ENCODE results near the gene OR2AG2. TPM values are rescaled to one million over a fixed set of nuclear protein-coding genes. Genes with fewer than 3 reads are reported as not detected.

The OR2AG2 gene
- 1.6 TPM for total RNA-seq

GRCh38 chr11:6771926-6772893 lies at the start of gene OR2AG2:
Gene OR2AG2 (minus strand): TSS chr11:6771976. CDS start chr11:6768957, 3,019 bp downstream.

GRCh38 chr11:6799402-6799801 lies 27.6 kb upstream of the OR2AG2 start, which contains the start of gene OR6A2:
Gene OR6A2 (minus strand): TSS chr11:6799689. CDS start chr11:6795708, 3,981 bp downstream.

GRCh38 chr11:6782720-6783119 lies 10.9 kb upstream of the OR2AG2 start, which contains the start of gene OR2AG1:
Gene OR2AG1 (plus strand): TSS chr11:6783020. CDS start chr11:6785038, 2,018 bp downstream.

Other genes with a start within 250 kb of the OR2AG2 start
- gene RRP8, start 168.4 kb downstream of the OR2AG2 start, total RNA-seq, result 25.7 TPM
- gene ILK, start 168.2 kb downstream of the OR2AG2 start, total RNA-seq, result 53.5 TPM
- gene TAF10, start 159.8 kb downstream of the OR2AG2 start, total RNA-seq, result 15.7 TPM
- 13.1 TPM for gene TPP1, start 152.6 kb downstream of the OR2AG2 start, total RNA-seq
- gene DCHS1, start 116.2 kb downstream of the OR2AG2 start, total RNA-seq, result 99.8 TPM
- 23.2 TPM for gene MRPL17, start 88.6 kb downstream of the OR2AG2 start, total RNA-seq
- gene OR2AG1, start 11.0 kb upstream of the OR2AG2 start, total RNA-seq, result not detected
- 2.2 TPM for gene OR6A2, start 27.7 kb upstream of the OR2AG2 start, total RNA-seq
- gene OR10A5, start 73.7 kb upstream of the OR2AG2 start, total RNA-seq, result not detected
- gene OR10A2, start 91.1 kb upstream of the OR2AG2 start, total RNA-seq, result not detected
- not detected for gene OR10A4, start 104.6 kb upstream of the OR2AG2 start, total RNA-seq
- 2.2 TPM for gene OR2D2, start 120.5 kb upstream of the OR2AG2 start, total RNA-seq
- not detected for gene OR2D3, start 149.0 kb upstream of the OR2AG2 start, total RNA-seq
- gene ZNF215, start 154.4 kb upstream of the OR2AG2 start, total RNA-seq, result 6.3 TPM
- 17.8 TPM for gene ZNF214, start 248.4 kb upstream of the OR2AG2 start, total RNA-seq
- 1.6 TPM for gene NLRP14, start 248.5 kb upstream of the OR2AG2 start, total RNA-seq